ENCODE results near the gene ATPAF1.
"Not testable (repeated sequence)": the region's sequence is repeated elsewhere in the genome, so short reads cannot be mapped to it uniquely, and the experiment has no call there.

ATPAF1 gene

DNA sequence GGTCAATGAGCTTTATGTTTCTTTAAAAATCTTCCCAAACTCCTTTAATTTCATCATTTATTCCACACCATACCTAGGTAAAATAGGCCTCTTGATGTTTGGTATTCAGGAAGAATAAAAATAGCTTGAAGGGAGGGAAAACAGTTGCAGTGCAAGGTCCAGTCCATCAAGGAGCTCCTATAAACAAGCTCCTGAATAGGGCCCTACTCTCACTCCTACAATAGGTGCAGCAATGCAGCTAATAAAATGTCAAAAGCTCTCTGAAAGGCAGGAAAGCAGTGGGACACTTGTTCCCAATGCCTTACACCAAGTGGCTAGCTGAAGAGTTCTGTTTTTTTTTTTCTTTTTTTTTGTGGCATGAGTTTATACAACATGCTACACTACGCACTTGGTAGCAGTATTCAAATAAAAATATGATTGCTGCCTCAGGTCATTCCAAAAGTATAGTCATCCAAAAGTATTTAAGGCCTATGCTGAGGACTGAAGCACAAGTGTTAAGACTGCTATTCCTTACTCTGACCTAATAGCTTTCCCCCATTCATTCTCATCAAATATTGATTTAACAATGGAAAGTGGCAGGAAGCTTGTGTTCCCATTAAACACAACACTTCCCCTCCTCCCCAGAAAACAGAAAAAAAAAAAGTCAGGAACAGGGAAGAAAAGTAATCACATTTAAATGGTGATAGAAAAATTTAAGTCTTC, 13.3 kb upstream of the ATPAF1 start:
- no peak for DNase-seq (ENCODE audit: low read depth in 2 of 2)

DNA sequence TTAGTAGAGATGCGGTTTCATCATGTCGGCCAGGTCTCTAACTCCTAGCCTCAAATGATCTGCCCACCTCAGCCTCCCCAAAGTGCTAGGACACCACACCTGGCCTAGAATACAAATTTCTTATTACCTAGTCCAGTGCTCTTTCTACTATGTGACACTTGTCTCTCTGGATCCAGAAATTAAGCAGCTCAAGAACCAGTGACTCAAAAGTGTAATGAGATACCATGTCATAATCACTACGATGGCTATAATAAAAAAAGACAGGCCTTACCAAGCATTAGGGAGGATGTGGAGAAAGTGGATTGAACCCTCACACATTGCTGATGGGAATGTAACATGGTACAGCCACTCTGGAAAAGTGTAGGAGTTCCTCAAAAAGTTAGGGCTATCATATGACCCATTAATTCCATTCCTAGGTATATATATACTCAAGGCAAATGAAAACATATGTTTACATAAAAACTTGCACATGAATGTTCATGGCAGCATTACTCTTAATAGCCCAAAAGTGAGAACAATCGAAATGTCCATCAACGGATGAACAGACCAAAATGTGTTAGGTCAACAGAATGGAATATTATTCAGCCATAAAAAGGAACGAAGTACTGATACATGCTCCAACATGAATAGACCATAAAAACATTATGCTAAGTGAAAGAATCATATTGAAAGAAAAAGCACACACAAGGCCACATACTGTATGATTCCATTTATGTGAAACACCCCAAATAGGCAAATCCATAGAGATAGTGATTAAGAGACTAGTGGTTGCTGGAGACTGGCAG, 11.8 kb upstream of the ATPAF1 start:
- DNase-seq (ENCODE audit: low read depth in 2 of 2): no peak

DNA sequence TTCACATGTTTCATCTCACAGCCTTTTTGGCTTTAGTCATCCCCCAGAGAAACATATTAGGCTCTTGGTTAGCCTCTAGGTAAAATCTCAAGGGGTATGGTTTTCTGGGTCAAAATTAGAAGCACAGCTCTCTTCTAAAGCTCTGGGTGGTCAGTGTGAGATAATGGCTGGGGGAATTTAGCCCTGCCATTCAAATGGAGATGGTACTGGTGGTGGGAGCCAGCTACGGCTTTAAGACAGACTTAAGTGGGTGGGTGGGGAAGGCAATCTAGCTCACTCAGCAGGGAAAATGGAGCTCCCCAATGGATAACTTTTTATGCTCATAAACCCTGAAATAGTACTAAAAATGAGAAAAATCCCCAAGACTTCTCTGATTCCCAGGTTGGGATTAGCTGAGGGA, 9.2 kb upstream of the ATPAF1 start:
- no peak for DNase-seq (ENCODE audit: low read depth in 2 of 2)

DNA sequence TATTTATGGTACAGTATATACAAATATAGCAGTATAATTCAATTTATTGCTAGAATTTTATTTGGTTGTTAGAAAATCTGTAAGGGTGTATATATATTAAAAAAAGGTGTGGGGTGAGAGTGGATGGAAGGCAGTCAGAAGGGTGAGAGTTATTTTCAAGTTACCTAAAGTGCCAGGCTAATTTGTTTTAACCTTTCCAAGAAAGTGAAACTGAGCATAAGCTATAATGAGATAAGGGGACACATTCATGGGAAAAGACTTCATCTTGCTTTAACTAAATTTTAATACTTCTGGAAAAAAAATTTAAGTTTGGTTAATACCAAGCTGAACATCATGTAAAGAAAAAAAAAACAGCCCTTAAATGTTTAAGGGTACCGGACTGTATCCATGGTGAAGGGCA, 8.4 kb upstream of the ATPAF1 start:
- no peak for DNase-seq (ENCODE audit: low read depth in 2 of 2)

DNA sequence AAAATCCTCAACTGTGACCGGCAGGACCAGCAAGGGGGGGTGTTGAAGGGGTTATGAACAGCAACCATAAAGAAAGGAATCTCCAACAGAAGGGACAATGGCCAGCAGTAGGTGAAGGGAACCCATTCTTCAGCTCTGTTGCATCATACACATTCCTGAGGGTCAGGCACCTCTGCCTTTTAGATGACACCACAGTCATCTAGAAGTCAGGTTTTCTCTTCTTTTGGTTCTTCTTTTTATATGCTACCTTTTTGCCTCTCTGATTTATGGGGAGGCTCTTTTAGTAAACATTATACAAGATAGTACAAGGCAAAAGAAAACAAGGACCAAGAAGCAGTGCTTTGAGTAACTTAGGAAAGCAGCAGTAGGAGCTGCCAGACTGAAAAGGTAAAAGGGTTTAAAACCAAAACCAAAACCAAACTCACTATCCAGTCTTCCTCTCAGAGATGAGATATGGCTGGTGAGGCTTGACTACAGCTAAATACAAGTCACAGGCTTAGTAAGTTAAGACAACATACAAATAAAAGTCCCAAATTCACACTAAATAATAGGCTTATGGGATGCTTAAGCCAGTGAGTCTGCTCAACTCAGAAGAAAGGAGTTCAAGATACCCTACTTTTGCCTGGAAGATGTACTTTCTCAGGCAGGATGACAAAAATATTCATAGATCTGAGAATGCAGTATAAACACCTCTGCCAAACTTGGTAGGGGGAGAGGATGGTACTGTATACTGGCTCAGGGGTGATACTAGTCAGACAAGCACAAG, 7.6 kb upstream of the ATPAF1 start:
- DNase-seq (ENCODE audit: low read depth in 2 of 2): no peak

DNA sequence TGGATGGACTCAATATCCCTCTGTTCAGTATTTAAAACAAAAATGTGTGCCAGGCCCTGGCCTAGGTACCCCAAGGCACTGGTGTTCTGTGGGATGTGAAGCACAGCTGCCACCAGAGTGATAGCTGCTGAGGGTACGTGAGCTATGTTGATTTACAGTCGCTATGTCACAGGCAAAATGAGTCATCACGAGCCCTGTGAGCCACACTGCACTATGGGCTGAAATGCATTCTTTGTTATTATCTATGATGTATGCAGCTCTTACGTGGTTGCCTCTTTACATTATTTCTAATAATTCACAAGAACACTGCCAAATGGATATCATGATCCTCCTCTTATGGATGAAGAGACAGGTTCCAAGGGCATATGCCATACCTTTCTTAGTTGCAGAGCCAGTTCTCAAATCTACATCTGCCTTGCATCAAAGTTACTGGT, 5.6 kb upstream of the ATPAF1 start:
- DNase-seq (ENCODE audit: low read depth in 2 of 2): no peak

DNA sequence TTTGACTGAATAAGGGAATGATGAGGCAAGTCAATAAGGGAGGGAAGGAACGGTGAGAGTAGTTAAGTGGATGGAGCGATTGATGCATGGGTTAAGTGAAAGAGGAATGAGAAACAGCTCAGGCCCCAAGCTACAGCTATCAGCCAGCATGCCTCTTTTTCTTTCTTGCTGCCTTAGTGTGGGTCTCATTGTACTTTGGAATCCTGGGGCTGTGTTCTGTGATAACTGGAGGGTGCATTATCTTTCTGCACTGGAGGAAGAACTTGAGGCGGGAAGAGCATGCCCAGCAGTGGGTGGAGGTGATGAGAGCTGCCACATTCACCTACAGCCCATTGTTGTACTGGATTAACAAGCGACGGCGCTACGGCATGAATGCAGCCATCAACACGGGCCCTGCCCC, 4.5 kb upstream of the ATPAF1 start:
- no peak for DNase-seq (ENCODE audit: low read depth in 2 of 2)

DNA sequence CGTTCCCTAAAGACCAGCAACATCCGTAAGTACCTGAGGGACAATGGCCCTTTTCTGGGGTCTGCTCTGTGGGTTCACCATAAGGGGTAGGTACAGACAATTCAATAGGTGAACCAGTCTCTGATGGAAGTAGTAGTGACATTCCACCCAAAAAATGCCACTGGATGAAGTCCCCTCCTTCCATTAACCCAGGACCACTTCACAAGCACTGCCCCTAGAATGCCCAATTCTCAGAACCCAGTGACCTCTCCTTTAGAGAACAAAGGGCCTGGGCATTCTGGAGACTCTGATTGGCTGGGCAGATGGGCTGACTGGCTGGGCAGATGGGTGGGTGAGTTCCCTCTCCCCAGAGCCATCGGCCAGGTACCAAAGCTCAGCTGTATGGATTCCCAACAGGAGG, 3.4 kb upstream of the ATPAF1 start, which contains the start of gene TEX38:
Gene TEX38, plus strand, starts transcription at position 301 of the 400 bp plus-strand sequence. Its CDS starts 81 bp downstream, at position 382.
- no peak for DNase-seq (ENCODE audit: low read depth in 2 of 2)

DNA sequence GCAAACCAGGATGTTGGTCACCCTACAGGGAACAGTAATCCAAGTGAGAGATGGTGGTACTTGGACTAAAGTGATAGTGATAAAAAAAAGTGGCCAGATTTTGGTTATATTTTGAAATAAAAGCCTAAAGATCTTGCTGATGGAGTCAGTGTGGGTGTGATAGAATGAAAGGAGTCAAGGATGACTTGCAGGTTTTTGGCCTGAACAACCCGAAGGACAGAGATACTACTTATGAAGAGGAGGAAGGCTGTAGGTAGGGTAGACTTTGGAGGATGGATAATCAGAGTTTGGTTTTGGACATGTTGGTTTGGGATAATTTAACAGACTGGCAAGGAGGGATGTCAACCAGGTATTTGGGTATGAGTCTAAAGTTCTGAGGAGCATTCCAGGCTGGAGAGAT, 2.0 kb upstream of the ATPAF1 start:
- DNase-seq (ENCODE audit: low read depth in 2 of 2): no peak

DNA sequence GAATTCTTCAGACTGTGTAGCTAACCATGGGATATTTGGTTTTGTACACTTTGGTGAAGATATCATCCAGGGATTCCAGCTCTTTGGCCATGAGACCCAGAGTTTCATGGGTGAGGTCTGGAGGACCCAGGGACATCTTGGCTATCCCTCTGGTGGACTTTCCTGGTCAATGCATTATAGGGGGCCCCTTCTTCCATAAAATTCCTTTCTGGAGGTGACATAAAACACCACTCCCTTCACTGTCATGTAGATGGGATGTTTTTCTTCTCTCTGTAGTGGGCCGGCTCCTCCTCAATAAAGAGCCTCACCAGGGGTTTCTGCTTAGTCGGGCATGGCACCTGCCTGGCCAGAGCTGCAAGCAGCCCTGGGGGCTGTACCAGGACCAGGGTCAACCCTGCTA, 2.2 kb downstream of the ATPAF1 start:
- no peak for DNase-seq (ENCODE audit: low read depth in 2 of 2)

DNA sequence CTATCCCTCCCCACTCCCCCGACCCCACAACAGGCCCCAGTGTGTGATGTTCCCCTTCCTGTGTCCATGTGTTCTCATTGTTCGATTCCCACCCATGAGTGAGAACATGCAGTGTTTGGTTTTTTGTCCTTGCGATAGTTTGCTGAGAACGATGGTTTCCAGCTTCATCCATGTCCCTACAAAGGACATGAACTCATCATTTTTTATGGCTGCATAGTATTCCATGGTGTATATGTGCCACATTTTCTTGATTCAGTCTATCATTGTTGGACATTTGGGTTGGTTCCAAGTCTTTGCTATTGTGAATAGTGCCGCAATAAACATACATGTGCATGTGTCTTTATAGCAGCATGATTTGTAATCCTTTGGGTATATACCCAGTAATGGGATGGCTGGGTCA, 5.2 kb downstream of the ATPAF1 start:
- DNase-seq (ENCODE audit: low read depth in 2 of 2): not testable (repeated sequence)

DNA sequence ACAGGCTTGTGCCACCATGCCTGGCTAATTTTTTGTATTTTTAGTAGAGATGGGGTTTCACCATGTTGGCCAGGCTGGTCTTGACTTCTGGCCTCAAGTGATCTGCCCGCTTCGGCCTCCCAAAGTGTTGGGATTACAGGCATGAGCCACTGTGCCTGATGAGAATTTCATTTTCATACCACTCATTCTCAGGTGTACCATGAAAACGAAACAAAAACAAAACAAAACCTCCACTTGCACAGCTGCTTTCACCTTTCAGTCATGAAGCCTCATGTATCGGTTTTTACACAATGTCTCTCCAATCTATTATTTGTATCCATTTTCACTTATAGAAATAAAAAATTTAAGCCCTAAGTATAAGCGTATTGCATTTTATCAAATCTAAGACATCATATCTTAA, 8.0 kb downstream of the ATPAF1 start:
- not testable (repeated sequence) for DNase-seq (ENCODE audit: low read depth in 2 of 2)

DNA sequence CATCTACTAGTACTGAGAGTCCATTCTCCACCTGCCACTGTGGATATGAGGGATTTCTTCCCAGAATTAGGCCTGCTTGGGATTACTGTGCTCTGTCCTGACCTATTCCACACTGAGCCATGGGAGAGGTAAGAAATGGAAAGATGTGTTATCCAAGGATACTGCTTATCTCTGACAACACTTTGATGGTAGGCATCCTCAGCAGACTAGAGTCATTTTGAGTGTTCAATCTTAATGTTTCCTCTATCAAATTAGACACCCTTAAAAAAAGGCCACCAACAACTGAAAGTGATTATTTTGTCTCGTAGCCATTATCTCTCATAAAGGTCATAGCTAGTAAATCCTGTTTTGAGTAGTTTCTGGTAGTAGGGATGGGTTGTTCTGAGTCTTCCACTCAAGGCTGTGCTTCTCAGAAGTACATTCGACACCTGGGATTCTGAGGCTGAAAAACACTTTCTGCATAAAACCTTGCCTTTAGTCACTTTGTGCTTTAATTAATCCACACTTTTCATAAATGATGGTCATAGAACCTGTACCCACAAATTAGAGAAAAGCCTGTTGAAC, 8.8 kb downstream of the ATPAF1 start:
- no peak for DNase-seq (ENCODE audit: low read depth in 2 of 2)

DNA sequence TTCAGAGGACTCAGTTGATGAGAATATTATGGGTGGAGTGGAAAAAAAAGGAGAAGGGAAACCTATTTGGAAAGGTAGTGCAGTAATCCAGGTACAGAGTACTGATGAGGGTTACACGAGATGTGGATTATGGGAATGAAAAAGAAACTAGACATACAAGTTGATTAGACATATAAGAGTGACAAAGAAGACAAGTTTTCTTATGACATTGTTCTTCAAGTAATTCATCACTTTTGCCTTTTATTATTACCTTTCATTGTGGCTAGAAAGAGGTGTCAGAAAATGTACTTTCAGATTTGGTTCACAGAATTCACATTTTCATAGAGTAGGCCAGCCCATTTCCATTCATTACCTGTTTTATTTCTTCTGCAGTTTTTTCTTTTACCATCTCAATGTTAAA, 10.4 kb downstream of the ATPAF1 start:
- DNase-seq (ENCODE audit: low read depth in 2 of 2): no peak

DNA sequence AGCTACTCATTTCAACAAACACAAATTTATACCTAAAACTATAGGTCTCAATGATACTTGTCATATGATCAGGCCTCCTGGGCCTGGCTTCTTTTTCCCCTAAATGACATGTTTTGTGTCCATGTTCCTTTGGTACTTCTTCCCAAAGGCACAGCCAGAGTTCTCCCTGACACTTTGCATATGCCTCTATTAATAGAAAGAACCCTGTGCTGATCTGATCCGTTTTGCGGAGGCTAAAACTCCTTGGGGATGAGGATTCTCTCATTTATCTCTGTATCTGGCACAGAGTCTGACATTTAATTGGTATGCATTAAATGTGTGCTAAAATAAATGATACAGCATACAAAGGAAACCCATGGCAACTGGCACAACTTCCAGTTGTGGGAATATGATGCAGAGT, 11.5 kb downstream of the ATPAF1 start:
- DNase-seq (ENCODE audit: low read depth in 2 of 2): no peak

DNA sequence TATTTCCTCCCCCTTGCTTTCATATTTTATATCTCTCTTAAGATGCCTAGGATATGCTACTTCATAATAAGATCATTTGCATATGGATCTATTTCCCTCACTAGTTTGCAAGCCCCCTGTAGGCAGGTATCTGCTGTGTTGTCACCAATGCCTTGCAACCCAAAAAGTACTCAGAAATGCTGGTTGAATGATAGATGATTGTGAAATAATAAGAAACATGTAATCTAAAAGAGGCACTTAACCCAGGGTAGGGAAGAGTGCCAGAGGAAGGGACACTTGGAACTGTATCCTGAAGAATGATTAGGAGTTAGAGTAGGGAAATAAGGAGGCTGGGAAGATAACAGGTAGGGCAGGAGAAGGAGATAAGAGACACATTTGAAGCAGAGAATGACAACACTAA, 12.3 kb downstream of the ATPAF1 start:
- no peak for DNase-seq (ENCODE audit: low read depth in 2 of 2)

DNA sequence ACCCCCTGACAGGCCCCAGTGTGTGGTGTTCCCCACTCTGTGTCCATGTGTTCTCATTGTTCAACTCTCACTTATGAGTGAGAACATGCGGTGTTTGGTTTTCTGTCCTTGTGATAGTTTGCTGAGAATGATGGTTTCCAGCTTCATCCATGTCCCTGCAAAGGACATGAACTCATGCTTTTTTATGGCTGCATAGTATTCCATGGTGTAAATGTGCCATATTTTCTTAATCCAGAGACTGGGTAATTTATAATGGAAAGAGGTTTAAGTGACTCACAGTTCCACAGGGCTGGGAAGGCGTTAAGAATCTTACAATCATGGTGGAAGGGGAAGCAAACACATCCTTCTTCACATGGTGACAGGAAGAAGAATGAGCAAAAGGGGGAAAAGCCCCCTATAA, 13.5 kb downstream of the ATPAF1 start:
- not testable (repeated sequence) for DNase-seq (ENCODE audit: low read depth in 2 of 2)

DNA sequence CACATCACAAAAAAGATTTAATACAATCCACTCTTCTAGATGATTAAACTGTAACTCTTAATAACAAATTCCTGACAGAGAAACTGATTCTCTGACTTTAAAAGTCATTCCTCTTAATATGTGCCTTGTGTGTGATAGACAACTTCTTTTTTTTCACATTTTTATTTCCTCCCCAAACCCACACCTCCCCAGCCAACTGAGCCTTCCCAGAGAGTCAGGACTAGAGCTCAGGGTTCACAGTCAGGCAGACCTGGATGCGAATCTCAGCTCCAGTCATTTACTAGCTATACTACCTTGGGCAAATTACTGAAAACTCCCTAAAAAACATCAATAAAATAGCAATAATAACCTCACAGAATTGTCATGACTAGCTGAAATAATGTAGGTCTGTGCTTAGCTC, 14.2 kb downstream of the ATPAF1 start:
- DNase-seq (ENCODE audit: low read depth in 2 of 2): no peak

DNA sequence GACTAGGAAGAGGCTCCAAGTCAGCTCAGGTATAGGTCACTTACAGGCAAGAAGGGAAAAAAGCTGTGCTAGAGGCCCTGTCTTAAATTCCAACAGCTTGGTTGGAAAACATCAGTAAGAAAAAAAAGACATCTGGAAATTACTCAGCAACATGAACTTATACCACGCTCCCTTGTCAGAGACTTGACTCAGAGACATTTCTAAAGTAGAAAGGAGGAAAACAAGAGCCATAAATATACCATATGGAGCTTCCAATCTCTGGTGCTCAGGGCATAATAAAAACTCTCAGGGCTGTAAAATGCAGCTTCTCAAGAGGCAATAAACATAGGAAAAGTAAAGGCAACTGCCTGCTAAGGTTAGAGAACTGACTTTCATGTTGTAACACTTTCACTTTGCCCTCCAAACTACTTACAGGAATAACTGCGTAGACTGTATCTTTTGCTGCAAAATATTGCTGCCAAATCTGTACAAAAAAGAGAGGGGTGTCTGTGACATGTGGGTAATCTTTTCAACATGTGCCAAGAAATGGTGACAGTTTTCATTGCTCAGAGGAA, 14.7 kb downstream of the ATPAF1 start:
- DNase-seq (ENCODE audit: low read depth in 2 of 2): no peak

DNA sequence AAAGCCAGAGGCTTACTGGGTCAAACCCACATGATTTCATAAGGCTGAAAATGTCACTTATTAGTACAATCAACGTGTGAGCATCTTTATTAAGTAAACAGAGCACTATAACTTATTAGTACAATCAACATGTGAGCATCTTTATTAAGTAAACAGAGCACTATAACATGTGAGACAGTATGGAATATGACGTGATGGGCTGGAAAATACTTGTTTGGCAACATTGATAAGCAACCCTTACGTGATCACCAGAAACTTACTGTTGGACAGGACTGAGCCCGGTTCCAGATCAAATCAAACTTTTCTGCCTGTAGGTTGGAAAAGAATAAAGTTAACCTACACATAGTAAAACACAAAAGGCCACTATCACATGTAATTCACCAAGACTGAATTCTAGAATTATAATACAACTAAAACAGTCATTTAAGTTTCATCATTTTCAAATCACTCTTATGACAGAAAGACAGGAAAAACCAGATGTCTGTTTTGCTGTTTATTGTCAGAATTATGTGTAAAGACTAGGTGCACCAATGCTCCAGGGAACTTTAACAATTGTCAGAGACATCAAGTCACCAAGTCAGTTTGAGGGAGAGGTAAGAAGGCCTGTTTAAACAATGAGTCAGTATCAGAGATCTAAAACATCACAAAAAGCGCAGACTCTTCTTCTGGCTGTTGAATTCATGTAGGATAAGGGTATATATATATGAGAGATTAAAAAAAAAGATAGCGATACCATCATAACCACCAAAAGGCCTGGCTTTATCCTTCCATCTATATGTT, 15.7 kb downstream of the ATPAF1 start:
- no peak for DNase-seq (ENCODE audit: low read depth in 2 of 2)

DNA sequence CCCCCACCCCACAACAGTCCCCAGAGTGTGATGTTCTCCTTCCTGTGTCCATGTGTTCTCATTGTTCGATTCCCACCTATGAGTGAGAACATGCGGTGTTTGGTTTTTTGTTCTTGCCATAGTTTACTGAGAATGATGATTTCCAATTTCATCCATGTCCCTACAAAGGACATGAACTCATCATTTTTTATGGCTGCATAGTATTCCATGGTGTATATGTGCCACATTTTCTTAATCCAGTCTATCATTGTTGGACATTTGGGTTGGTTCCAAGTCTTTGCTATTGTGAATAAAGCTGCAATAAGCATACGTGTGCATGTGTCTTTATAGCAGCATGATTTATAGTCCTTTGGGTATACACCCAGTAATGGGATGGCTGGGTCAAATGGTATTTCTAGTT, 17.0 kb downstream of the ATPAF1 start:
- DNase-seq (ENCODE audit: low read depth in 2 of 2): not testable (repeated sequence)
